ENCODE results near the gene LRRK2. TPM values are rescaled to one million over a fixed set of nuclear protein-coding genes. Genes with fewer than 3 reads are reported as not detected.
"Not testable (repeated sequence)": the region's sequence is repeated elsewhere in the genome, so short reads cannot be mapped to it uniquely, and the experiment has no call there.

LRRK2 gene
- total RNA-seq, 2 experiments from 2014 or later = 0.76 TPM; not detected in 1

- H3K4me3 Mint-ChIP-seq = no peak overlapping the region
- ChIA-PET POLR2A (no interaction called here), CTCF (no interaction called here)
- H3K36me3 Mint-ChIP-seq (ENCODE audit: low read depth) = no peaks in the 10 kb centered on the region
- no peak for ATAC-seq
- no peak for DNase-seq
- no peaks in the 10 kb centered on the region for H3K4me1 Mint-ChIP-seq (ENCODE audit: low read depth)
- H3K27me3 Mint-ChIP-seq = no peaks in the 10 kb centered on the region
- TF ChIP-seq CTCF (IDR thresholded peaks at IDR 0.05) = no peak
- intact Hi-C loops (cut with micrococcal nuclease) = no loop called here
- no peak overlapping the region for H3K27ac Mint-ChIP-seq
- H3K9me3 Mint-ChIP-seq = no peaks in the 10 kb centered on the region
Measured at GRCh38 chr12:40240779-40241178, 16.0 kb downstream of the LRRK2 start.

- TF ChIP-seq CTCF (IDR thresholded peaks at IDR 0.05) = no peak
- no peaks in the 10 kb centered on the region for H3K36me3 Mint-ChIP-seq (ENCODE audit: low read depth)
- DNase-seq (no peak), ATAC-seq (no peak)
- no peak overlapping the region for H3K27ac Mint-ChIP-seq
- no peaks in the 10 kb centered on the region for H3K9me3 Mint-ChIP-seq
- POLR2A ChIA-PET = no interaction called here
- no peaks in the 10 kb centered on the region for H3K4me1 Mint-ChIP-seq (ENCODE audit: low read depth)
- no peak overlapping the region for H3K4me3 Mint-ChIP-seq
- intact Hi-C loops (cut with micrococcal nuclease) = no loop called here
- H3K27me3 Mint-ChIP-seq = no peaks in the 10 kb centered on the region
- CTCF ChIA-PET = no interaction called here
Measured at GRCh38 chr12:40241741-40242140, 16.9 kb downstream of the LRRK2 start.

GRCh38 chr12:40244526-40245156 lies 19.8 kb downstream of the LRRK2 start:
- POLR2A ChIA-PET; H3K27me3 Mint-ChIP-seq; H3K36me3 Mint-ChIP-seq (ENCODE audit: low read depth); H3K4me1 Mint-ChIP-seq (ENCODE audit: low read depth); DNase-seq; ATAC-seq; intact Hi-C loops (cut with micrococcal nuclease); CTCF ChIA-PET; H3K27ac Mint-ChIP-seq; H3K4me3 Mint-ChIP-seq; H3K9me3 Mint-ChIP-seq: not testable (repeated sequence)

- no peaks in the 10 kb centered on the region for H3K9me3 Mint-ChIP-seq
- DNase-seq = no peak
- intact Hi-C loops (cut with micrococcal nuclease) = no loop called here
- ATAC-seq = no peak
- H3K4me3 Mint-ChIP-seq = no peak overlapping the region
- H3K27ac Mint-ChIP-seq = no peak overlapping the region
- CTCF ChIA-PET = no interaction called here
- no peak for TF ChIP-seq CTCF (IDR thresholded peaks at IDR 0.05)
- H3K4me1 Mint-ChIP-seq (ENCODE audit: low read depth) = no peaks in the 10 kb centered on the region
- POLR2A ChIA-PET = no interaction called here
- H3K27me3 Mint-ChIP-seq = no peaks in the 10 kb centered on the region
- H3K36me3 Mint-ChIP-seq (ENCODE audit: low read depth) = no peaks in the 10 kb centered on the region
Measured at GRCh38 chr12:40248034-40248433, 23.2 kb downstream of the LRRK2 start.

- no peak for TF ChIP-seq CTCF (IDR thresholded peaks at IDR 0.05)
- ChIA-PET POLR2A (no interaction called here), CTCF (no interaction called here)
- H3K9me3 Mint-ChIP-seq = no peaks in the 10 kb centered on the region
- H3K4me3 Mint-ChIP-seq = no peak overlapping the region
- no peak for ATAC-seq
- intact Hi-C loops (cut with micrococcal nuclease) = no loop called here
- no peak for DNase-seq
- H3K27me3 Mint-ChIP-seq = no peaks in the 10 kb centered on the region
- H3K4me1 Mint-ChIP-seq (ENCODE audit: low read depth) = no peaks in the 10 kb centered on the region
- no peak overlapping the region for H3K27ac Mint-ChIP-seq
- H3K36me3 Mint-ChIP-seq (ENCODE audit: low read depth) = no peaks in the 10 kb centered on the region
Measured at GRCh38 chr12:40248585-40249297, 23.9 kb downstream of the LRRK2 start.

- H3K9me3 Mint-ChIP-seq; H3K4me3 Mint-ChIP-seq; H3K27ac Mint-ChIP-seq; POLR2A ChIA-PET; H3K27me3 Mint-ChIP-seq; ATAC-seq; H3K36me3 Mint-ChIP-seq (ENCODE audit: low read depth); H3K4me1 Mint-ChIP-seq (ENCODE audit: low read depth); DNase-seq; CTCF ChIA-PET; intact Hi-C loops (cut with micrococcal nuclease): not testable (repeated sequence)
Measured at GRCh38 chr12:40250652-40251051, 25.9 kb downstream of the LRRK2 start.

All from activated CD8-positive, alpha-beta T cell treated with anti-CD3 and anti-CD28 coated beads for 36 hours (primary cell).